Activated naive CD4-positive, alpha-beta T cell treated with anti-CD3 and anti-CD28 coated beads, Interleukin-2, amount 10 ng/mL, durations not matched to agents 7 days and 5 days (primary cell): ENCODE data around the gene ARSH.

Experiments used
- CTCF ChIA-PET: fragments of 350-600 bp; sonication (Branson Sonifier 250); formaldehyde crosslinking; loops from one replicate; lab custom pipeline; 2021; ENCODE audit warnings: antibody characterized with exemption; lab: Charles Lee
- DNase-seq: peaks from one replicate; pipeline ENCODE4 v3.0.0-alpha.2; 2020
- H3K27ac Mint-ChIP-seq: one replicate; pipeline ENCODE4 v1.8.0; 2021; ENCODE audit warnings: mild to moderate bottlenecking, moderate library complexity, mixed read lengths
- H3K27me3 Mint-ChIP-seq: one replicate; pipeline ENCODE4 v1.8.0; 2021; ENCODE audit warnings: mild to moderate bottlenecking, mixed read lengths
- H3K36me3 Mint-ChIP-seq: one replicate; pipeline ENCODE4 v1.8.0; 2021; ENCODE audit warnings: mixed read lengths
- H3K4me1 Mint-ChIP-seq: one replicate; pipeline ENCODE4 v1.8.0; 2021; ENCODE audit warnings: mixed read lengths
- H3K4me3 Mint-ChIP-seq: one replicate; pipeline ENCODE4 v1.8.0; 2021; ENCODE audit warnings: mild to moderate bottlenecking, moderate library complexity, mixed read lengths
- H3K9me3 Mint-ChIP-seq: one replicate; pipeline ENCODE4 v1.8.0; 2021; ENCODE audit warnings: mixed read lengths

ARSH gene

DNA sequence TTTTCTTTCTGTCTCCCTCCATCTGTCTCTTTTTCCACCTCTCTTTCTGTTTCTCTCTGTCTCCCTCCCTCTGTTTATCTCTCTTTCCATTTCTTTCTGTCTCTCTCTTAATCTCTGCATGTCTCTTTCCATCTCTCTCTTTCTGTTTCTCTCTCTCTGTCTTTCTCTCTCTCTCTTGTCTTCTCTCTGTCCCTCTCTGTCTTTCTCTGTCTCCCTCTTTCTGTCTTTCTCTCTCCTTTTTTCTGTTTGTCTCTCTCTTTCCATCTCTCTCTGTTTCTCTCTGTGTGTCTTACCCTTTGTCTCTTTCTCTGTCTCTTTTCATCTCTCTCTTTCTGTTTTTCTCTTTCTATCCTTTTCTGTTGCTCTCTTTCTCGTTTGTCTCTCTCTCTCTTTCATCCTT, 69.6 kb downstream of the ARSH start:
- CTCF ChIA-PET: no interaction called here
- peaks cover 11% of the 10 kb centered on the region for H3K27me3 Mint-ChIP-seq
- H3K9me3 Mint-ChIP-seq: no peaks in the 10 kb centered on the region
- no peaks in the 10 kb centered on the region for H3K4me1 Mint-ChIP-seq
- H3K4me3 Mint-ChIP-seq: no peak overlapping the region
- no peaks in the 10 kb centered on the region for H3K36me3 Mint-ChIP-seq
- DNase-seq: no peak
- H3K27ac Mint-ChIP-seq: no peak overlapping the region

DNA sequence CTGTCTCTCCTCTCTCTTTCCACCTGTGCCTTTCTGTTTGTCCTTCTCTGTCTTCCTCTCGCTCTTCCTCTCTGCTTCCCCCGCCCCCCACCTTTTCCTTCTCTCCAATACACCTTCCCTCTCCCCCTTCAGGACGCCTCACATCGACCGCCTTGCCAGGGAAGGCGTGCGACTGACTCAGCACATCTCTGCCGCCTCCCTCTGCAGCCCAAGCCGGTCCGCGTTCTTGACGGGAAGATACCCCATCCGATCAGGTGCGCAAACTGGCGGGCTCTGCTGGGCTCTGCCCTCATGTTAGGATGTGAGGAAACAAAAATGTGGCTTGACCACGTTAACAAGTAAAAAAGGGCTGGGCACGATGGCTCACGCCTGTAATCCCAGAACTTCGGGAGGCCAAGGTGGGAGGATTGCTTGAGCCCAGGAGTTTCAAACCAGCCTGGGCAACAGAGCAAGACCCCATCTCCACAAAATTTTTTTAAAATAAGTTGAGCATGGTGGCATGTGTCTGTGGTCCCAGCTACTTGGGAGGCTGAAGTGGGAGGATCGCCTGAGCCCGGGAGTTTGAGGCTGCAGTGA, 70.2 kb downstream of the ARSH start:
- H3K27me3 Mint-ChIP-seq: peaks cover 11% of the 10 kb centered on the region
- no peaks in the 10 kb centered on the region for H3K9me3 Mint-ChIP-seq
- CTCF ChIA-PET: no interaction called here
- H3K27ac Mint-ChIP-seq: no peak overlapping the region
- H3K4me3 Mint-ChIP-seq: no peak overlapping the region
- H3K4me1 Mint-ChIP-seq: no peaks in the 10 kb centered on the region
- no peaks in the 10 kb centered on the region for H3K36me3 Mint-ChIP-seq
- no peak for DNase-seq
